Uterus (tissue), 2 donors: Measurements from ENCODE around the gene PSMG4.

Source experiments
- POLR2A ChIP-seq, 2 donors: fragments of 450-650 bp; IDR thresholded peaks; one replicate each; pipeline ENCODE4 v1.6.1; 2016; ENCODE audit warnings: antibody characterized with exemption in 2 of 2, mild to moderate bottlenecking in 1 of 2, moderate library complexity in 1 of 2
- TF ChIP-seq, protein P1 (sequence below), 4 experiments: fragments of 200-600 bp in 2 of 4; fragments of 450-650 bp in 2 of 4; sonication (generic) in 2 of 4; IDR thresholded peaks; one replicate each; pipeline ENCODE4 v1.5.1; 2016 to 2019; ENCODE audit warnings: antibody characterized with exemption in 4 of 4, mild to moderate bottlenecking in 2 of 4, moderate library complexity in 1 of 4

DNA sequence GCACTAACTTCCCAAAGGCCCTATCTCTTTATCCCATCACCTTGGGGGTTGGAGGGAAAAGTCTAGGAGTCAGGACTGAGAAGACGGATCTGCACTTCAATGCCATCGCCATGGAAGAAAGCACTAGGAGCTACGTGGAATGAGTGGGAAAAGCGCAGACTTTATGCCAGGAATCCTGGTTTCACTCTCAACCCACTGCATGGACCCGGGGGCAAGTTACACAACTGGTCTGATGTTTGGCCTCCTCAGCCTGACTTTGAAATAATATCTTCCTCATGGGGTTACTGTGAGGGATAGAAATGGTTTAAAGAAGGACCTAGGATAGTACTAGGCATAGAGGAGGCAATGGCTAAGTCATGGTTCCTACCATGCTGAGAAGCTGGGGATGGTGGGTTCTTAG, 13.5 kb upstream of the PSMG4 start:
- no peak for TF ChIP-seq POLR2A (IDR thresholded peaks at IDR 0.05)
- TF ChIP-seq, protein P1, sequence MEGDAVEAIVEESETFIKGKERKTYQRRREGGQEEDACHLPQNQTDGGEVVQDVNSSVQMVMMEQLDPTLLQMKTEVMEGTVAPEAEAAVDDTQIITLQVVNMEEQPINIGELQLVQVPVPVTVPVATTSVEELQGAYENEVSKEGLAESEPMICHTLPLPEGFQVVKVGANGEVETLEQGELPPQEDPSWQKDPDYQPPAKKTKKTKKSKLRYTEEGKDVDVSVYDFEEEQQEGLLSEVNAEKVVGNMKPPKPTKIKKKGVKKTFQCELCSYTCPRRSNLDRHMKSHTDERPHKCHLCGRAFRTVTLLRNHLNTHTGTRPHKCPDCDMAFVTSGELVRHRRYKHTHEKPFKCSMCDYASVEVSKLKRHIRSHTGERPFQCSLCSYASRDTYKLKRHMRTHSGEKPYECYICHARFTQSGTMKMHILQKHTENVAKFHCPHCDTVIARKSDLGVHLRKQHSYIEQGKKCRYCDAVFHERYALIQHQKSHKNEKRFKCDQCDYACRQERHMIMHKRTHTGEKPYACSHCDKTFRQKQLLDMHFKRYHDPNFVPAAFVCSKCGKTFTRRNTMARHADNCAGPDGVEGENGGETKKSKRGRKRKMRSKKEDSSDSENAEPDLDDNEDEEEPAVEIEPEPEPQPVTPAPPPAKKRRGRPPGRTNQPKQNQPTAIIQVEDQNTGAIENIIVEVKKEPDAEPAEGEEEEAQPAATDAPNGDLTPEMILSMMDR (IDR thresholded peaks at IDR 0.05): no peak
